D721Med (cell line): ENCODE results near the gene ICA1.
"Not testable (repeated sequence)": the region's sequence is repeated elsewhere in the genome, so short reads cannot be mapped to it uniquely, and the experiment has no call there.

Experiments
- DNase-seq: peaks from one replicate; pipeline ENCODE4 v3.0.0; 2011; ENCODE audit warnings: low spot score; ENCODE audit not compliant: insufficient read length
- FAIRE-seq: peaks from 2 replicates; lab custom pipeline; 2011; peaks lifted over from hg19 to GRCh38; lab: Jason Lieb, UNC
- TF ChIP-seq, protein P1 (sequence below): IDR thresholded peaks from 2 replicates; pipeline ENCODE4 v1.5.1; 2012; ENCODE audit warnings: mild to moderate bottlenecking, control low read depth; ENCODE audit not compliant: insufficient read depth; ENCODE audit errors: missing control alignments

ICA1 gene

DNA sequence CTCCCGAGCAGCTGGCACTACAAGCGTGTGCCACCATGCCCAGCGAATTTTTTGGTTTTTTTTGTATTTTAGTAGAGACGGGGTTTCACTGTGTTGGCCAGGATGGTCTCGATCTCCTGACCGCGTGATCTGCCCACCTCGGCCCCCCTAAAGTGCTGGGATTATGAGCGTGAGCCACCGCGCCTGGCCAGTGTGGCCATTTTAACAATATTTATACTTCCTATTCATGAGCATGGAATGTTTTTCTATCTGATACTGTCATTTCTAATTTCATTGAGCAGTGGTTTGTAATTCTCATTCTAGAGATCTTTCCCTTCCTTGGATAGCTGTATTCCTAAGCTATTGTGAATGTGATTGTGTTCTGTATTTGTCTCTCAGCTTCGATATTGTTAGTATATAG lies 197.1 kb downstream of the ICA1 start:
- TF ChIP-seq, protein P1, sequence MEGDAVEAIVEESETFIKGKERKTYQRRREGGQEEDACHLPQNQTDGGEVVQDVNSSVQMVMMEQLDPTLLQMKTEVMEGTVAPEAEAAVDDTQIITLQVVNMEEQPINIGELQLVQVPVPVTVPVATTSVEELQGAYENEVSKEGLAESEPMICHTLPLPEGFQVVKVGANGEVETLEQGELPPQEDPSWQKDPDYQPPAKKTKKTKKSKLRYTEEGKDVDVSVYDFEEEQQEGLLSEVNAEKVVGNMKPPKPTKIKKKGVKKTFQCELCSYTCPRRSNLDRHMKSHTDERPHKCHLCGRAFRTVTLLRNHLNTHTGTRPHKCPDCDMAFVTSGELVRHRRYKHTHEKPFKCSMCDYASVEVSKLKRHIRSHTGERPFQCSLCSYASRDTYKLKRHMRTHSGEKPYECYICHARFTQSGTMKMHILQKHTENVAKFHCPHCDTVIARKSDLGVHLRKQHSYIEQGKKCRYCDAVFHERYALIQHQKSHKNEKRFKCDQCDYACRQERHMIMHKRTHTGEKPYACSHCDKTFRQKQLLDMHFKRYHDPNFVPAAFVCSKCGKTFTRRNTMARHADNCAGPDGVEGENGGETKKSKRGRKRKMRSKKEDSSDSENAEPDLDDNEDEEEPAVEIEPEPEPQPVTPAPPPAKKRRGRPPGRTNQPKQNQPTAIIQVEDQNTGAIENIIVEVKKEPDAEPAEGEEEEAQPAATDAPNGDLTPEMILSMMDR, result no peak
- no peak for DNase-seq
- FAIRE-seq, result no peak

DNA sequence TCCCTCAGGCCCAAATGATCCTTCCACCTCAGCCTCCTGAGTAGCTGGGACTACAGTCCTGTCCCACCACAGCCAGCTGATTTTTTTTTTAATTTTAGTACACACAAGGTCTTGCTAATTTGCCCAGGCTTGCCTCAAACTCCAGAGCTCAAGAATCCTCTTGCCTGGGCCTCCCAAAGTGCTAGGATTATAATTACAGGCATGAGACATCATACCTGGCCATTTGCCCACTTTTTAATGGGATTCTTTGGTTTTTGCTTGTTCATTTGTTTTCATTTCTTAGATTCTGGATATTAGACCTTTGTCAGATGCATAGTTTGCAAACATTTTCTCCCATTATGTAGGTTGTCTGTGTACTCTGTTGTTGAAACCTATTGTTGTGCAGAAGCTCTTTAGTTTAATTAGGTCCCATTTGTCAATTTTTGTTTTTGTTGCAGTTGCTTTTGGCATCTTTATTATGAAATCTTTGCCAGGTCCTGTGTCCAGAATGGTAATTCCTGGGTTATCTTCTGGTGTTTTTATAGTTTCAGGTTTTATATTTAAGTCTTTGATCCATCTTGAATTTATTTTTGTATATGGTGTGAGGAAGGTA lies 198.2 kb downstream of the ICA1 start:
- FAIRE-seq (no peak), DNase-seq (no peak)
- TF ChIP-seq, protein P1, result no peak

DNA sequence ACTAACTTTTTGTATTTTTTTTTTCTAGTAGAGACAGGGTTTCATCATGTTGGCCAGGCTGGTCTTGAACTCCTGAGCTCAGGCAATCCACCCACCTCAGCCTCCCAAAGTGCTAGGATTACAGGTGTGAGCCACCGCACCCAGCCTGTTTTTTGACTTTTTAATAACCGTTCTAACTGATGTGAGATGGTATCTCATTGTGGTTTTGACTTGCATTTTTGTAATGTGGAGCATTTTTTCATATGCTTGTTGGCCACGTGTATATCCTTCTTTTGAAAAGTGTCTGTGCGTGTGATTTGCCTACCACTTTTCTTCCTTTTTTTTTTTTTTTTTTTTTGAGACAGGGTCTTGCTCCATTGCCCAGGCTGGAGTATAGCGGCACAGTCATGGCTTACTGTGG lies 198.7 kb downstream of the ICA1 start:
- FAIRE-seq, DNase-seq: not testable (repeated sequence)
